ENCODE data around the gene TTC32.

TTC32 gene

DNA sequence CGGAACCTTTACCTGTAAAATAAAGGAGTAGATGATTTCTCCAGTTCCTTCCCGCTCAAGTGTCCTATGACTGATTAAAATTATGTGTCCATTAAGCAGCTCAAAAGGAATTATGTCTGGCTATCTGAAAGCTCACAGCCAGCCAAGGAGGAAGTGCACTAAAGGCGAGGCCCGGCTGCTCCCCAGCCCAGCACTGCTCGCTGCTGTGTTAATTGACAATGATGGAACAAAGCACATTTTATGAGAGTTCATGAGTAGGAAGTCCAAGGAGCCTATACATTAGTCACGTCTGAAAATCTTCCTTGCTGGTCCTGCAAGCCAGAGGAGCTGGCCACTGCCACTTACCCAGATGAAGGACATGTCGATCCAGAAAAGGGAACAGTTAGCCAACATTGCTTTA, 14.3 kb downstream of the TTC32 start:
- no peak overlapping the region for H3K4me3 ChIP-seq (ENCODE audit: low read depth, low read length)
- TF ChIP-seq, protein P1, sequence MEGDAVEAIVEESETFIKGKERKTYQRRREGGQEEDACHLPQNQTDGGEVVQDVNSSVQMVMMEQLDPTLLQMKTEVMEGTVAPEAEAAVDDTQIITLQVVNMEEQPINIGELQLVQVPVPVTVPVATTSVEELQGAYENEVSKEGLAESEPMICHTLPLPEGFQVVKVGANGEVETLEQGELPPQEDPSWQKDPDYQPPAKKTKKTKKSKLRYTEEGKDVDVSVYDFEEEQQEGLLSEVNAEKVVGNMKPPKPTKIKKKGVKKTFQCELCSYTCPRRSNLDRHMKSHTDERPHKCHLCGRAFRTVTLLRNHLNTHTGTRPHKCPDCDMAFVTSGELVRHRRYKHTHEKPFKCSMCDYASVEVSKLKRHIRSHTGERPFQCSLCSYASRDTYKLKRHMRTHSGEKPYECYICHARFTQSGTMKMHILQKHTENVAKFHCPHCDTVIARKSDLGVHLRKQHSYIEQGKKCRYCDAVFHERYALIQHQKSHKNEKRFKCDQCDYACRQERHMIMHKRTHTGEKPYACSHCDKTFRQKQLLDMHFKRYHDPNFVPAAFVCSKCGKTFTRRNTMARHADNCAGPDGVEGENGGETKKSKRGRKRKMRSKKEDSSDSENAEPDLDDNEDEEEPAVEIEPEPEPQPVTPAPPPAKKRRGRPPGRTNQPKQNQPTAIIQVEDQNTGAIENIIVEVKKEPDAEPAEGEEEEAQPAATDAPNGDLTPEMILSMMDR (IDR thresholded peaks at IDR 0.05; ENCODE audit: borderline replicate concordance, insufficient read depth, low read depth, low read length): no peak

DNA sequence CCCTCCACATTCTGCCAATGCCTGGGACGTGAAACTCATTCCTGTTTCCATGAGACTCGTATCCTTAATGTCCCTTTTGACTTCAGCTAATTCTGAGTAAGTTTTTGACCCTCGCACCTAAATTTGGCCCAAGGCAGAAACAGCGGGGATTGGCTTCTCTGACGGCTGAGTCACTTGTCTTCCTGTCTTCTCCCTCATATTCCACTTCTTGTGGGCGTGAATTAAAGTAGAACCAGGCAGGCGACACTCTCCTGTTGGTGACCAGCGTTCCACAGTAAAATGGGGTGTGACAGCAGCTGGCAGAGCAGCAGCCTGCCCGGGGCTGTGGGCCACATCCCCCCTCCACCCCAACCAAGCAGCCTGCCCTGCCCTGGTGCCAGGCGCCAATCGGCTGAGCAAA, 15.5 kb downstream of the TTC32 start:
- H3K4me3 ChIP-seq (ENCODE audit: low read depth, low read length): no peak overlapping the region
- TF ChIP-seq, protein P1 (IDR thresholded peaks at IDR 0.05; ENCODE audit: borderline replicate concordance, insufficient read depth, low read depth, low read length): no peak

DNA sequence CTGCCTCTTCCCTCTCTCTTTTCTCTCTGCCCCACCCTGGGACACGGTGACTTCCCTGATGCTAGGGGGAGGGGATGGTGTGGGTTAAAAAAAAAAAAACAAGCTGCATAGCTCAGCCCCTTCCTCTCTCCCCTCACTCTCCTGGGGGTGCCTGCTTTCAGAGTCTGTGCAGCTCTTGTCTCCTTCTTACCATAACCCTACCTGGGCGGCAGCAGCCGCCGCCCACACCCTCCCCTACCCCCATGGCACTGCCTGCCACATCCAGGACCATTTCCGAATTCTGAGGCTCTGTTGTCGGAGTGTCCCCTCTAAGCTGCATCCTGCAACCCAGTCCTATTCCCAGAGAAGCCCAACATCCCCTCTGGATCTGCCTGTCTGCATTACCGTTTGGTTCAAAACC, 16.0 kb downstream of the TTC32 start:
- TF ChIP-seq, protein P1 (IDR thresholded peaks at IDR 0.05; ENCODE audit: borderline replicate concordance, insufficient read depth, low read depth, low read length): no peak
- H3K4me3 ChIP-seq (ENCODE audit: low read depth, low read length): no peak overlapping the region

- no peak overlapping the region for H3K4me3 ChIP-seq (ENCODE audit: low read depth, low read length)
- TF ChIP-seq, protein P1 (IDR thresholded peaks at IDR 0.05; ENCODE audit: borderline replicate concordance, insufficient read depth, low read depth, low read length): no peak
Measured at GRCh38 chr2:19883971-19884720, 17.6 kb downstream of the TTC32 start.

GRCh38 chr2:19883486-19883885, 18.3 kb downstream of the TTC32 start:
- no peak overlapping the region for H3K4me3 ChIP-seq (ENCODE audit: low read depth, low read length)
- TF ChIP-seq, protein P1 (IDR thresholded peaks at IDR 0.05; ENCODE audit: borderline replicate concordance, insufficient read depth, low read depth, low read length): no peak

GRCh38 chr2:19882286-19882685, 19.5 kb downstream of the TTC32 start:
- TF ChIP-seq, protein P1 (IDR thresholded peaks at IDR 0.05; ENCODE audit: borderline replicate concordance, insufficient read depth, low read depth, low read length): no peak
- H3K4me3 ChIP-seq (ENCODE audit: low read depth, low read length): no peak overlapping the region

GRCh38 chr2:19881908-19882265, 19.9 kb downstream of the TTC32 start:
- TF ChIP-seq, protein P1 (IDR thresholded peaks at IDR 0.05; ENCODE audit: borderline replicate concordance, insufficient read depth, low read depth, low read length): no peak
- H3K4me3 ChIP-seq (ENCODE audit: low read depth, low read length): no peak overlapping the region

Measured in GM12875 (cell line).